ENCODE measurements around the gene CACNA2D1. TPM values are rescaled to one million over a fixed set of nuclear protein-coding genes. Genes with fewer than 3 reads are reported as not detected.

Gene CACNA2D1
- total RNA-seq, 1 experiment from 2014 or later = 0.27 TPM

GRCh38 chr7:82362129-82362706, 81.4 kb downstream of the CACNA2D1 start:
- Histone ChIP-seq H3K4me3 (replicated peaks in 1 of 2; ENCODE audit: low read depth in 1 of 2, low read length in 2 of 2) (no peak overlapping the region), H3K79me2 (ENCODE audit: insufficient read depth, low read length) (no peaks in the 10 kb centered on the region), H4K20me1 (ENCODE audit: insufficient read depth) (no peaks in the 10 kb centered on the region), H3K9me3 (ENCODE audit: control insufficient read depth in 1 of 2, insufficient read depth in 1 of 2, low read depth in 1 of 2, low read length in 2 of 2) (no peaks in the 10 kb centered on the region), H3K9ac (ENCODE audit: low read length) (no peak overlapping the region), H2AFZ (ENCODE audit: low read depth, low read length, poor library complexity, severe bottlenecking) (no peak overlapping the region), H3K36me3 (ENCODE audit: control insufficient read depth in 1 of 2, insufficient read depth in 2 of 2, low read length in 2 of 2) (no peaks in the 10 kb centered on the region), H3K27me3 (ENCODE audit: insufficient read depth, low read length) (no peaks in the 10 kb centered on the region), H3K4me1 (ENCODE audit: control insufficient read depth in 1 of 2, insufficient read depth in 2 of 2, low read length in 2 of 2) (no peaks in the 10 kb centered on the region), H3K9me2 (ENCODE audit: insufficient read depth) (no peaks in the 10 kb centered on the region), H3K27ac (ENCODE audit: low read depth, low read length) (no peak overlapping the region), H3K4me2 (ENCODE audit: low read length) (no peak overlapping the region)
- ChIA-PET POLR2A (no interaction called here), CTCF (no interaction called here), RAD21 (ENCODE audit: low non-redundant PET in 1 of 2, low total read pairs in 2 of 2, uncharacterized antibody in 2 of 2, unreplicated experiment in 2 of 2) (no interaction called here)
- ATAC-seq (no peak), DNase-seq (ENCODE audit: low read depth, low spot score) (no peak)
- TF ChIP-seq ZNF274 (IDR thresholded peaks at IDR 0.05; ENCODE audit: low read depth, low read length) (no peak), POLR2A (IDR thresholded peaks at IDR 0.05; ENCODE audit: borderline replicate concordance, extremely low read depth, insufficient read depth, insufficient read length) (no peak), ZFX (IDR thresholded peaks at IDR 0.05) (no peak), REST (IDR thresholded peaks at IDR 0.05; ENCODE audit: low read depth) (no peak), YY1 (IDR thresholded peaks at IDR 0.05; ENCODE audit: extremely low read depth, insufficient replicate concordance, low read depth, low read length) (no peak), RAD21 (IDR thresholded peaks at IDR 0.05; ENCODE audit: low read depth) (no peak), SRF (IDR thresholded peaks at IDR 0.05; ENCODE audit: low read depth) (no peak), FOSL1 (IDR thresholded peaks at IDR 0.05; ENCODE audit: low read depth) (no peak), SP1 (IDR thresholded peaks at IDR 0.05; ENCODE audit: low read depth) (no peak), ELF1 (IDR thresholded peaks at IDR 0.05; ENCODE audit: borderline replicate concordance, low read depth) (no peak), JUND (IDR thresholded peaks at IDR 0.05) (no peak), SIN3A (IDR thresholded peaks at IDR 0.05; ENCODE audit: low read depth) (no peak), EZH2phosphoT487 (IDR thresholded peaks at IDR 0.05; ENCODE audit: borderline replicate concordance) (no peak), MAX (IDR thresholded peaks at IDR 0.05) (no peak), CTCF (IDR thresholded peaks at IDR 0.05 in 2 of 3, conservative IDR thresholded peaks at IDR 0.05 in 1 of 3; ENCODE audit: borderline replicate concordance in 1 of 3, insufficient read depth in 1 of 3, low read depth in 2 of 3, low read length in 2 of 3) (no peak), EGR1 (IDR thresholded peaks at IDR 0.05; ENCODE audit: low read depth) (no peak), ATF3 (IDR thresholded peaks at IDR 0.05) (no peak), POLR2AphosphoS5 (IDR thresholded peaks at IDR 0.05; ENCODE audit: low read depth, low read length) (no peak)
- BruUV-seq (replicated peaks) = no TSS peak
- intact Hi-C loops (cut with micrococcal nuclease) = no loop called here

All from HCT116 (cell line).